HepG2 (cell line): ENCODE data around the gene ADORA2B. TPM values are rescaled to one million over a fixed set of nuclear protein-coding genes. Genes with fewer than 3 reads are reported as not detected.

ENCODE experiments used
- AGO1 ChIP-seq: fragments of 200-400 bp; formaldehyde crosslinking; IDR thresholded peaks from 2 replicates; pipeline ENCODE4 v1.6.1; 2017; ENCODE audit warnings: mild to moderate bottlenecking, low read depth, low read length, moderate library complexity; ENCODE audit not compliant: poor library complexity, severe bottlenecking
- CENPBD1 ChIP-seq: sonication (generic); formaldehyde crosslinking; IDR thresholded peaks from 2 replicates; pipeline ENCODE4 v1.8.0; 2022; ENCODE audit warnings: missing genetic modification reagents, low read depth, mild to moderate bottlenecking, borderline replicate concordance
- CENPX ChIP-seq: sonication (generic); formaldehyde crosslinking; IDR thresholded peaks from 2 replicates; pipeline ENCODE4 v1.9.0; 2021; ENCODE audit warnings: mild to moderate bottlenecking, missing genetic modification reagents, moderate library complexity
- KAT8 ChIP-seq: IDR thresholded peaks from 2 replicates; pipeline ENCODE4 v1.6.1; 2016; ENCODE audit warnings: missing genetic modification reagents, missing compliant biosample characterization
- MAF1 ChIP-seq: sonication (generic); formaldehyde crosslinking; IDR thresholded peaks from 2 replicates; pipeline ENCODE4 v1.5.0; 2020; ENCODE audit warnings: missing genetic modification reagents, borderline replicate concordance
- MYNN ChIP-seq: sonication (generic); formaldehyde crosslinking; IDR thresholded peaks from 2 replicates; pipeline ENCODE4 v1.4.0; 2020; ENCODE audit warnings: mild to moderate bottlenecking, low read depth, missing genetic modification reagents
- PAWR ChIP-seq: sonication (generic); formaldehyde crosslinking; IDR thresholded peaks from 2 replicates; pipeline ENCODE4 v1.4.0; 2020; ENCODE audit warnings: missing genetic modification reagents, mild to moderate bottlenecking, borderline replicate concordance
- RAD21 ChIP-seq: fragments of 450-650 bp; formaldehyde crosslinking; IDR thresholded peaks from 2 replicates; pipeline ENCODE4 v1.5.0; 2020; ENCODE audit warnings: mild to moderate bottlenecking
- RARG ChIP-seq: sonication (generic); formaldehyde crosslinking; IDR thresholded peaks from 2 replicates; pipeline ENCODE4 v1.4.0; 2020; ENCODE audit warnings: low read depth, mild to moderate bottlenecking, missing genetic modification reagents
- TARDBP ChIP-seq: sonication (generic); formaldehyde crosslinking; IDR thresholded peaks from 2 replicates; pipeline ENCODE4 v1.8.0; 2022; ENCODE audit warnings: mild to moderate bottlenecking, missing genetic modification reagents
- ZNF24 ChIP-seq: fragments of 450-650 bp; IDR thresholded peaks from 2 replicates; pipeline ENCODE4 v1.6.1; 2017; ENCODE audit warnings: antibody characterized with exemption, mild to moderate bottlenecking
- polyA plus RNA-seq, 8 experiments: library from polyadenylated mRNA; depleted of rRNA in 3 of 8; stranded (reverse) in 7 of 8; unstranded in 1 of 8; fragments of >200 nt; fragmentation: Illumina TruSeq in 4 of 8; extraction: Trizol in 4 of 8; gene quantifications; 2 replicates each; pipeline versions ENCODE4 v1.2.1 to v1.2.3, GENCODE V29; 2011 to 2016; ENCODE audit warnings: low read depth in 4 of 8, missing spikeins in 1 of 8, mixed read lengths in 1 of 8; ENCODE audit not compliant: insufficient read depth in 1 of 8
- total RNA-seq, 5 experiments: library from RNA; depleted of rRNA; stranded (reverse); fragments of >200 nt; fragmentation: Illumina TruSeq; extraction: Trizol; gene quantifications; 2 replicates each; pipeline ENCODE4 v1.2.3, GENCODE V29; 2016; ENCODE audit warnings: low read depth in 1 of 5
- TF ChIP-seq, protein P1 (sequence below): IDR thresholded peaks from 2 replicates; pipeline ENCODE4 v1.6.1; 2012; ENCODE audit warnings: low read depth, low read length, improper control_type of control experiment
- TF ChIP-seq, protein P2 (sequence below): sonication (generic); formaldehyde crosslinking; IDR thresholded peaks from 2 replicates; pipeline ENCODE4 v1.5.1; 2020; ENCODE audit warnings: mild to moderate bottlenecking, missing genetic modification reagents, borderline replicate concordance
- TF ChIP-seq, protein P3 (sequence below): sonication (generic); formaldehyde crosslinking; IDR thresholded peaks from 2 replicates; pipeline ENCODE4 v1.5.1; 2020; ENCODE audit warnings: missing genetic modification reagents, mild to moderate bottlenecking, borderline replicate concordance

ADORA2B gene
- total and polyA plus RNA-seq, 2 of the 13 experiments (the other 11 are each of a cell fraction or from before 2014, with no cell fraction given): 10.4 to 20.0 TPM

DNA sequence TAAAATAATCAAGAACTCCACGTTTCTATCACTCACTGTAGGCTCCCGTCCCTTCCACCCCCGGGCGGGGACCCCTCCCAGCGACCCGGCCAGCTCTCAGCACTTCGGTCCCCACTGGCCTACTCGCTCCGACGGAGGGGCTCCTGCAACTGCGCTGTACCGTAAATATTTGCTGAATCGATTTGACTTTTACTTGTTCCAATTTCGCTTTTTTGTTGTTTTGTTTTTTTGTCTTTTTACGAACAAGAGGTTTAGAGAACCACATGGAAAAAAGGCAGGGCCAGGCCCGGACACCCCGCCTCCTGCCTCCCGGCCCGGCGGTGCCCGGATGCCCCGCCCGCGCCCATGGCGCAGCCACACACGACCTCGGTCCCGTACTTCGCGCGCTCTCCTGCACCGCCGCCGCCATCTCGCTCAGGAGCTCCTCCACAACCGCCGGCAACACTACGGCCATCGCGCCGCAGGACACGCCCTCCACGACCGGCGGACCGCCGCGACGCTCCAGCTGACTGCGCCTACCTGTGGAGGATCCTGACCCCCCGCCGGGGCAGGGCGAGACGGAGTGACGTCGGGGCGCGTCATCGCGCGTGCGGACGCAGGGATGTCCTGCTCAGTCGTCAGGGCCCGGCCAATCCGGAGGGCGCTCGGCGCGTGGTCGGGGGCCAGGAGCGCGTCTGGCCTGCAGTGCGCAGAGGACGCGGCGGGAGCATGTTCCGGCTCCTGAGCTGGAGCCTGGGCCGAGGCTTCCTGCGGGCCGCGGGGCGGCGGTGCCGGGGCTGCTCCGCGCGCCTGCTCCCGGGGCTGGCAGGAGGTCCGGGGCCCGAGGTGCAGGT, 54.4 kb downstream of the ADORA2B start, which contains the start of the genes TTC19 and ZSWIM7 (continued):
- TF ChIP-seq MAF1 (CRISPR knock-in tag) (peak; percentile 58), RAD21 (CRISPR knock-in tag) (peak; percentile 47), TARDBP (no peak; the same call in 1 of the 2 replicates), KAT8 (CRISPR knock-in tag) (peak; percentile 91), AGO1 (no peak), RARG (CRISPR knock-in tag) (no peak), ZNF24 (no peak), MYNN (0 out of 2 replicates have a peak, but pooled peaks have one; percentile 66), CENPX (CRISPR knock-in tag) (no peak), PAWR (CRISPR knock-in tag) (no peak), CENPBD1 (CRISPR knock-in tag) (no peak)
- TF ChIP-seq, protein P1, sequence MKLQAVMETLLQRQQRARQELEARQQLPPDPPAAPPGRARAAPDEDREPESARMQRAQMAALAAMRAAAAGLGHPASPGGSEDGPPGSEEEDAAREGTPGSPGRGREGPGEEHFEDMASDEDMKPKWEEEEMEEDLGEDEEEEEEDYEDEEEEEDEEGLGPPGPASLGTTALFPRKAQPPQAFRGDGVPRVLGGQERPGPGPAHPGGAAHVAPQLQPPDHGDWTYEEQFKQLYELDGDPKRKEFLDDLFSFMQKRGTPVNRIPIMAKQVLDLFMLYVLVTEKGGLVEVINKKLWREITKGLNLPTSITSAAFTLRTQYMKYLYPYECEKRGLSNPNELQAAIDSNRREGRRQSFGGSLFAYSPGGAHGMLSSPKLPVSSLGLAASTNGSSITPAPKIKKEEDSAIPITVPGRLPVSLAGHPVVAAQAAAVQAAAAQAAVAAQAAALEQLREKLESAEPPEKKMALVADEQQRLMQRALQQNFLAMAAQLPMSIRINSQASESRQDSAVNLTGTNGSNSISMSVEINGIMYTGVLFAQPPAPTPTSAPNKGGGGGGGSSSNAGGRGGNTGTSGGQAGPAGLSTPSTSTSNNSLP: no peak
- TF ChIP-seq, protein P2, sequence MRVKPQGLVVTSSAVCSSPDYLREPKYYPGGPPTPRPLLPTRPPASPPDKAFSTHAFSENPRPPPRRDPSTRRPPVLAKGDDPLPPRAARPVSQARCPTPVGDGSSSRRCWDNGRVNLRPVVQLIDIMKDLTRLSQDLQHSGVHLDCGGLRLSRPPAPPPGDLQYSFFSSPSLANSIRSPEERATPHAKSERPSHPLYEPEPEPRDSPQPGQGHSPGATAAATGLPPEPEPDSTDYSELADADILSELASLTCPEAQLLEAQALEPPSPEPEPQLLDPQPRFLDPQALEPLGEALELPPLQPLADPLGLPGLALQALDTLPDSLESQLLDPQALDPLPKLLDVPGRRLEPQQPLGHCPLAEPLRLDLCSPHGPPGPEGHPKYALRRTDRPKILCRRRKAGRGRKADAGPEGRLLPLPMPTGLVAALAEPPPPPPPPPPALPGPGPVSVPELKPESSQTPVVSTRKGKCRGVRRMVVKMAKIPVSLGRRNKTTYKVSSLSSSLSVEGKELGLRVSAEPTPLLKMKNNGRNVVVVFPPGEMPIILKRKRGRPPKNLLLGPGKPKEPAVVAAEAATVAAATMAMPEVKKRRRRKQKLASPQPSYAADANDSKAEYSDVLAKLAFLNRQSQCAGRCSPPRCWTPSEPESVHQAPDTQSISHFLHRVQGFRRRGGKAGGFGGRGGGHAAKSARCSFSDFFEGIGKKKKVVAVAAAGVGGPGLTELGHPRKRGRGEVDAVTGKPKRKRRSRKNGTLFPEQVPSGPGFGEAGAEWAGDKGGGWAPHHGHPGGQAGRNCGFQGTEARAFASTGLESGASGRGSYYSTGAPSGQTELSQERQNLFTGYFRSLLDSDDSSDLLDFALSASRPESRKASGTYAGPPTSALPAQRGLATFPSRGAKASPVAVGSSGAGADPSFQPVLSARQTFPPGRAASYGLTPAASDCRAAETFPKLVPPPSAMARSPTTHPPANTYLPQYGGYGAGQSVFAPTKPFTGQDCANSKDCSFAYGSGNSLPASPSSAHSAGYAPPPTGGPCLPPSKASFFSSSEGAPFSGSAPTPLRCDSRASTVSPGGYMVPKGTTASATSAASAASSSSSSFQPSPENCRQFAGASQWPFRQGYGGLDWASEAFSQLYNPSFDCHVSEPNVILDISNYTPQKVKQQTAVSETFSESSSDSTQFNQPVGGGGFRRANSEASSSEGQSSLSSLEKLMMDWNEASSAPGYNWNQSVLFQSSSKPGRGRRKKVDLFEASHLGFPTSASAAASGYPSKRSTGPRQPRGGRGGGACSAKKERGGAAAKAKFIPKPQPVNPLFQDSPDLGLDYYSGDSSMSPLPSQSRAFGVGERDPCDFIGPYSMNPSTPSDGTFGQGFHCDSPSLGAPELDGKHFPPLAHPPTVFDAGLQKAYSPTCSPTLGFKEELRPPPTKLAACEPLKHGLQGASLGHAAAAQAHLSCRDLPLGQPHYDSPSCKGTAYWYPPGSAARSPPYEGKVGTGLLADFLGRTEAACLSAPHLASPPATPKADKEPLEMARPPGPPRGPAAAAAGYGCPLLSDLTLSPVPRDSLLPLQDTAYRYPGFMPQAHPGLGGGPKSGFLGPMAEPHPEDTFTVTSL (CRISPR knock-in tag): no peak; the same call in 1 of the 2 replicates
- TF ChIP-seq, protein P3, sequence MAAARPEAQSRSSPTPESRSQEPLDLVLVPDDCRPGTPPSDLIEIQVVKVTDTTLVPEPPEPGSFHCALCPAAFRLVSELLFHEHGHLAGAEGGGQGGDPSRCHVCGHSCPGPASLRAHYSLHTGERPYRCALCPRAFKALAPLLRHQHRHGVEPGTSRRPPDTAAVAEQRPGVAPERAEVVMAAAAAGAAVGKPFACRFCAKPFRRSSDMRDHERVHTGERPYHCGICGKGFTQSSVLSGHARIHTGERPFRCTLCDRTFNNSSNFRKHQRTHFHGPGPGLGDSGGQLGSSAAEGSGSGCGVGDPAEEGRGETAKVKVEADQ (CRISPR knock-in tag): peak; percentile 85; the same call in 1 of the 2 replicates
